Retinal pigment epithelial cell (primary cell): ENCODE results near the gene AKAP9.

Experiments
- DNase-seq: peaks from one replicate; pipeline ENCODE4 v3.0.0-alpha.2; 2010; ENCODE audit warnings: low read depth
- H3K4me3 ChIP-seq: 2 replicates; pipeline ENCODE4 v1.5.1; 2011; ENCODE audit warnings: mild to moderate bottlenecking, low read length, control low read depth, moderate library complexity
- TF ChIP-seq, protein P1 (sequence below): conservative IDR thresholded peaks from 2 replicates; pipeline ENCODE4 v1.5.1; 2011; ENCODE audit warnings: low read depth, low read length, control low read depth, inconsistent platforms

The AKAP9 gene

DNA sequence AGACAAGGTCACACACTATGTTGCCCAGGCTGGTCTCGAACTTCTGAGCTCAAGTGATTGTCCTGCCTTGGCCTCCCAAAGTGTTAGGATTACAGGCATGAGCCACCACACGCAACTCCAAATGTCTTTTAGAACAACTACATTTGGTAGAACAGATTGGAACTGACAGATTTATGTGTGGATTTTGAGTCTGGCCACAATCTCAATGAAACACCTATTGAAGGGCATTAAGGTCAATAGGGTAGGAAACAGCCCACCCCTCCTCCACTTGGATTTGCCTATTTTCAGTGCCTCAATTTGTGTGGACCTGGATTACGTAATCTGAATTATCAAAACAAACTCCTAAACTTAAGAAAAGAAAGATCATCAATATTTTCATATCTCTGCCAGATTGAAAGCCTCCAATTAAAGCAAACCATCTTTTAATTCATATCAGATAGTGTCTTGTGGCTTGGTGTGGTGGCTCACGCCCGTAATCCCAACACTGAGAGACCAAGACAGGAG lies 209.1 kb downstream of the AKAP9 start:
- no peak overlapping the region for H3K4me3 ChIP-seq
- no peak for DNase-seq
- TF ChIP-seq, protein P1, sequence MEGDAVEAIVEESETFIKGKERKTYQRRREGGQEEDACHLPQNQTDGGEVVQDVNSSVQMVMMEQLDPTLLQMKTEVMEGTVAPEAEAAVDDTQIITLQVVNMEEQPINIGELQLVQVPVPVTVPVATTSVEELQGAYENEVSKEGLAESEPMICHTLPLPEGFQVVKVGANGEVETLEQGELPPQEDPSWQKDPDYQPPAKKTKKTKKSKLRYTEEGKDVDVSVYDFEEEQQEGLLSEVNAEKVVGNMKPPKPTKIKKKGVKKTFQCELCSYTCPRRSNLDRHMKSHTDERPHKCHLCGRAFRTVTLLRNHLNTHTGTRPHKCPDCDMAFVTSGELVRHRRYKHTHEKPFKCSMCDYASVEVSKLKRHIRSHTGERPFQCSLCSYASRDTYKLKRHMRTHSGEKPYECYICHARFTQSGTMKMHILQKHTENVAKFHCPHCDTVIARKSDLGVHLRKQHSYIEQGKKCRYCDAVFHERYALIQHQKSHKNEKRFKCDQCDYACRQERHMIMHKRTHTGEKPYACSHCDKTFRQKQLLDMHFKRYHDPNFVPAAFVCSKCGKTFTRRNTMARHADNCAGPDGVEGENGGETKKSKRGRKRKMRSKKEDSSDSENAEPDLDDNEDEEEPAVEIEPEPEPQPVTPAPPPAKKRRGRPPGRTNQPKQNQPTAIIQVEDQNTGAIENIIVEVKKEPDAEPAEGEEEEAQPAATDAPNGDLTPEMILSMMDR: no peak

DNA sequence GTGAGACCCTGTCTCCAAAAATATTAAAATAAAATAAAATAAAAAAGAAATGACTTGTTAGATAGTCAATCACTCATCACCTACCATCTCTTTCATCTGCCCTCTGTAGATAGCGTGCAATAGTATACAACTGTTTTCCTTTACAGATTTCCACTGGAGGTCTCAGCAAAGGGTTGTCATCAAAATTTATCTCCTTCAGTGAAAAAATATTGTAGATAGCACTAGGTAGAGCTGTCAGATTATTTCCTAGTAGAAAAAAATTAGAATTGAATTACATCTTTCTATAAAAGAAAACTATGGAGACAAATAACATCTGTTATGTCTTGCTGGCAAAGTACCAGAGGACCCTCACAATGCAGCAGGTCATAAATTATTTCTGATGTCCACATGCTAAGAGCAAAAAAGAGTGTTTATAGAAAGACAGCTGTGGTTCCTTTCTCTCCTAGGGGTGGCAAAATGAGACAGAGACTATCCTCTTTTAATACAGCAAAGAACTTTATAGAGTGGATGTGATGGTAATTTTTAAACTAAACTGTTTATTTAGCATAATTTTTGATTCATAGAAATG lies 209.9 kb downstream of the AKAP9 start:
- no peak for DNase-seq
- H3K4me3 ChIP-seq: no peak overlapping the region
- TF ChIP-seq, protein P1: no peak

DNA sequence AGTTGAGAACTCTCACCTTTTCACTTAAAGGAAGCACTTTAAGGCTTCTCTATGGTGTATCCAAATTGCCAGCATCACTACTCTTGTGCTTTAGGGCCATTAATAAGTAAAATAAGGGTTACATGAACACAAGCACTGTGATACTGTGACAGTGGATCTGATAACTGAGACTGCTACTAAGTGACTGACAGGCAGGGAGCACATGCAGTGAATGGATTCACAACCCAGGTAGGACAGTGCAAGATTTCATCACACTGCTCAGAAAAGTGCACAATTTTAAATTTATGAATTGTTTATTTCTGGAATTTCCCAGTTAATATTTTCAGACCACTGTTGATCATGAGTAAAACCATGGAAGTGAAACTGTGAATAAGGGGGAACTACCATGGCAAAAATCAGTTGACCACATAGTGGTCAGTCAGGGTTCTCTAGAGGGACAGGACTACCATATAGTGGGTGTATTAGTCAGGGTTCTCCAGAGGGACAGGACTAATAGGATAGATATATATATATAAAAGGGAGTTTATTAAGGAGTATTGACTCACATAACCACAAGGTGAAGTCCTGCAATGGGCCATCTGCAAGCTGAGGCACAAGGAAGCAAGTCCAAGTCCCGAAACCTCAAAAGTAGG lies 214.6 kb downstream of the AKAP9 start:
- TF ChIP-seq, protein P1: no peak
- no peak for DNase-seq
- H3K4me3 ChIP-seq: no peak overlapping the region

DNA sequence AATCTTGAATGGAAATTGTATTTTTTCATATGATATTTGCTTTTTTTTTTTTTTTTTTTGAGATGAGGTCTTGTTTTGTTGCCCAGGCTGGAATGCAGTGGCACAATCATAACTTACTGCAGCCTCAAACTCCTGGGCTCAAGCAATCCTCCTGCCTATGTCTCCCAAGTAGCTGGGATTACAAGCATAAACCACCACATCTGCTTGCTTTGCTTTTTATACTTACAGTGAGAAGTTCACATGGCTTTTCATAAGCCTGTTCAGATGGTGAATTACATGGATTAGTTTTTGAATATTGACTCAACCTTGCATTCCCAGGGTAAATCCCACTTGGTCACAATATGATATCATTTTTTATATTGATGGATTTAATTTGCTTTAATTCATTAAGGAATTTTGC lies 216.3 kb downstream of the AKAP9 start:
- no peak overlapping the region for H3K4me3 ChIP-seq
- no peak for DNase-seq
- TF ChIP-seq, protein P1: no peak

DNA sequence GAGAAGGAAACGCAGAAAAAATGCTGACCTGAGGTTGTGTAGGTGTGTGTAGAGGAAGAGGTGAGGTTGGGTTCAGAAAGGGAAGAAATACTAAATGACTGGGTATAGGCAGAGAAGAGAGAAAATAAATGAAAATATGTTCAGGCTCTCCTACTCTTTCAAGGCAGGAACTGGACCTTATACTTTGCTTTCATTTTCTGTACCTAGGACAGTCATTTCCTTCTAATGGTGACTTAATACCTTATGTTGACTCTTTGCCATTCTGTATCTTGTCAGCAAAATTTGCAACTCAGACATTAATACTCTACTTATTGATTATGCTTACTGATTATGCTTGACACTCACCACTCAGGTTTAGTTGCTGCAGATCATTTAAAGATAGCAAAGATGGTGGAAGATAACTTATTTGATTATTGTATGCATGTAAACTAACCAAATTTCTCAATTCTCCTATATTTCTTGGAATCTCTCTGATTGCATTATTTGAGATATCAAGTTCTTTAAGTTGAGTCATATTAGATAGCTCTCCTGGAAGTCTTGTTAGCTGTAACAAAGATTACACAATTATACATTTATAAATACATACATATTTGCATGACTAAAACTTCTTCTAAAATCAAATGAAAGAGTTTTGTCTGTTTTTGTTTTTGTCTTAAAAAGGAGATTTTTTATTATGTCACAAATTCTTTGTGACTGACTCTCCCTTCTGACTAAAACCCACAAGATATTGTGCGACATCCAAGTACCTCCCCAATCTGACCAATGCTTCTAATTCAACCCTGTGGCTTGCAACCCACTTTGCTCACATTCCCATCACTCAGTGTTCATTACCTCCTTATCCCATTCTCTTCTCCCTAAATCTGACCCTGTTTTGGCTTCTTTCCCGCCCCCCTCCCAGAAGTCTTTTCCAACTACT lies 218.3 kb downstream of the AKAP9 start:
- no peak overlapping the region for H3K4me3 ChIP-seq
- TF ChIP-seq, protein P1: no peak
- no peak for DNase-seq
